MM.1S (cell line): ENCODE data around the gene IPP.

Experiments used
- EZH2 ChIP-seq: fragments of 300-600 bp; sonication (generic); optimal IDR thresholded peaks from 2 replicates; pipeline ENCODE3; 2017; ENCODE audit warnings: low read depth, mild to moderate bottlenecking, antibody characterized with exemption, low read length, mixed read lengths
- TF ChIP-seq, protein P1 (sequence below): fragments of 300-600 bp; sonication (generic); IDR thresholded peaks from 2 replicates; pipeline ENCODE4 v1.5.1; 2016; ENCODE audit warnings: antibody characterized with exemption, low read length, mixed read lengths

- TF ChIP-seq, protein P1, sequence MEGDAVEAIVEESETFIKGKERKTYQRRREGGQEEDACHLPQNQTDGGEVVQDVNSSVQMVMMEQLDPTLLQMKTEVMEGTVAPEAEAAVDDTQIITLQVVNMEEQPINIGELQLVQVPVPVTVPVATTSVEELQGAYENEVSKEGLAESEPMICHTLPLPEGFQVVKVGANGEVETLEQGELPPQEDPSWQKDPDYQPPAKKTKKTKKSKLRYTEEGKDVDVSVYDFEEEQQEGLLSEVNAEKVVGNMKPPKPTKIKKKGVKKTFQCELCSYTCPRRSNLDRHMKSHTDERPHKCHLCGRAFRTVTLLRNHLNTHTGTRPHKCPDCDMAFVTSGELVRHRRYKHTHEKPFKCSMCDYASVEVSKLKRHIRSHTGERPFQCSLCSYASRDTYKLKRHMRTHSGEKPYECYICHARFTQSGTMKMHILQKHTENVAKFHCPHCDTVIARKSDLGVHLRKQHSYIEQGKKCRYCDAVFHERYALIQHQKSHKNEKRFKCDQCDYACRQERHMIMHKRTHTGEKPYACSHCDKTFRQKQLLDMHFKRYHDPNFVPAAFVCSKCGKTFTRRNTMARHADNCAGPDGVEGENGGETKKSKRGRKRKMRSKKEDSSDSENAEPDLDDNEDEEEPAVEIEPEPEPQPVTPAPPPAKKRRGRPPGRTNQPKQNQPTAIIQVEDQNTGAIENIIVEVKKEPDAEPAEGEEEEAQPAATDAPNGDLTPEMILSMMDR: no peak
- no peak for TF ChIP-seq EZH2
These were observed 20.2 kb downstream of the IPP start for GRCh38 chr1:45730075-45730779.
